ENCODE results near the gene SLC49A3.
"Not testable (repeated sequence)": the region's sequence is repeated elsewhere in the genome, so short reads cannot be mapped to it uniquely, and the experiment has no call there.

SLC49A3 gene

DNA sequence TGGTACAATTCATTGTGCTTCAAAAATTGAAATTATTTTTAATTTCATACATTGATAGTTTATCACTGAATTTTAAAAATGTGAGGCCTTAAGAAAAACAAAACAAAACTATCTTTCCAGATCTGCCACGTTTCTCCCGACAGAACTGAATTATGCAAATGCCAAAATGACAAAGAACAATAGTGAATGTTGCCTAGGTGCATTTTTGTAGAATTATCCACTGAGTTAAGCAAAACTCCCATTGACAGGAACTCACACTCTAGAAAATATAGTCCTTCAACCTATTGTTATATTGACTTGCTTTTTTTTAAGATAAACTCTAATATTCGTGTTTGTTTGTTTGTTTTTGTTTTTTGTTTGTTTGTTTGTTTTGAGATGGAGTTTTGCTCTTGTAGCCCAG is 23.1 kb upstream of the SLC49A3 start:
- Mint-ChIP-seq H3K36me3 (peaks cover 19% of the 10 kb centered on the region), H3K4me3 (no peak overlapping the region), H3K9me3 (no peaks in the 10 kb centered on the region), H3K27me3 (no peaks in the 10 kb centered on the region), H3K4me1 (peaks cover 11% of the 10 kb centered on the region), H3K27ac (no peak overlapping the region)
- CTCF ChIA-PET: no interaction called here
- DNase-seq: no peak

GRCh38 chr4:710916-711315 is 22.0 kb upstream of the SLC49A3 start:
- H3K9me3 Mint-ChIP-seq: no peaks in the 10 kb centered on the region
- CTCF ChIA-PET: interaction anchor here (0.6 kb wide), 1 partner anchor 31 kb away, joined by 3 read pairs; no protein-coding TSS in a partner anchor

DNA sequence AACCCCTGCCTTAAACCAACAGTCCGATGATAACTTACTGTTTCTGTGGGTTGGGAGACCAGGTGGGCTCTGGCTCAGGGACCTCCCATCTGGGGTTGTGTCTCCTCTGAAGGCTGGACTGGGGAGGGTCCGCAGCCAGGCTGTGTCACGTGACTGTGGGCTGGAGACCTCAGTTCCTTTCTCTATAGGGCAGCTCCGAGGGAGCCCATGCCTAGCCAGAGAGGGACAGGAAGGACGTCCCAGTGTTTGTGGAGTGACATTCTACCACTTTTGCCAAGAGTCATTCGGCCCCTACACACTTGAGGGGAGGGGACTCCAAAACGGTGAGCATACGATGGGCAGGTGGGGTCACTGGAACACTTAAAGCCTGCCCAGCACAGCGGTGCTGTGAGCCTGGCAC is 21.2 kb upstream of the SLC49A3 start:
- Mint-ChIP-seq H3K36me3 (peaks cover 19% of the 10 kb centered on the region), H3K27me3 (no peaks in the 10 kb centered on the region), H3K27ac (no peak overlapping the region), H3K4me1 (peaks cover 15% of the 10 kb centered on the region), H3K9me3 (no peaks in the 10 kb centered on the region), H3K4me3 (no peak overlapping the region)
- CTCF ChIA-PET: interaction anchor here (0.9 kb wide), 1 partner anchor 10 kb away, joined by 3 read pairs; no protein-coding TSS in a partner anchor
- no peak for DNase-seq

More at GRCh38 chr4:710916-711315, 22.0 kb upstream of the SLC49A3 start:
- peaks cover 19% of the 10 kb centered on the region for H3K36me3 Mint-ChIP-seq
- no peak overlapping the region for H3K27ac Mint-ChIP-seq
- no peaks in the 10 kb centered on the region for H3K27me3 Mint-ChIP-seq
- DNase-seq: no peak
- peaks cover 11% of the 10 kb centered on the region for H3K4me1 Mint-ChIP-seq
- no peak overlapping the region for H3K4me3 Mint-ChIP-seq

- CTCF ChIA-PET: interaction anchor here (0.9 kb wide), 1 partner anchor 9 kb away, joined by 3 read pairs; no protein-coding TSS in a partner anchor
- no peak overlapping the region for H3K27ac Mint-ChIP-seq
- no peak for DNase-seq
- H3K4me1 Mint-ChIP-seq: peaks cover 15% of the 10 kb centered on the region
- H3K4me3 Mint-ChIP-seq: no peak overlapping the region
- H3K27me3 Mint-ChIP-seq: no peaks in the 10 kb centered on the region
- H3K36me3 Mint-ChIP-seq: peaks cover 16% of the 10 kb centered on the region
- H3K9me3 Mint-ChIP-seq: no peaks in the 10 kb centered on the region
These were observed 20.4 kb upstream of the SLC49A3 start for GRCh38 chr4:709348-709747.

GRCh38 chr4:708631-708933 is 19.6 kb upstream of the SLC49A3 start:
- Mint-ChIP-seq H3K4me3 (no peak overlapping the region), H3K27ac (no peak overlapping the region)
- CTCF ChIA-PET: no interaction called here

GRCh38 chr4:707929-708630 is 19.1 kb upstream of the SLC49A3 start:
- H3K4me3 Mint-ChIP-seq: peak overlapping the region; percentile 26
- H3K9me3 Mint-ChIP-seq: no peaks in the 10 kb centered on the region
- DNase-seq: no peak
- CTCF ChIA-PET: no interaction called here
- H3K4me1 Mint-ChIP-seq: peaks cover 15% of the 10 kb centered on the region
- H3K36me3 Mint-ChIP-seq: peaks cover 14% of the 10 kb centered on the region
- H3K27ac Mint-ChIP-seq: no peak overlapping the region
- H3K27me3 Mint-ChIP-seq: peaks cover 5% of the 10 kb centered on the region

More at GRCh38 chr4:708631-708933, 19.6 kb upstream of the SLC49A3 start:
- Mint-ChIP-seq H3K27me3 (peaks cover 4% of the 10 kb centered on the region), H3K36me3 (peaks cover 14% of the 10 kb centered on the region), H3K4me1 (peaks cover 15% of the 10 kb centered on the region), H3K9me3 (no peaks in the 10 kb centered on the region)
- no peak for DNase-seq

DNA sequence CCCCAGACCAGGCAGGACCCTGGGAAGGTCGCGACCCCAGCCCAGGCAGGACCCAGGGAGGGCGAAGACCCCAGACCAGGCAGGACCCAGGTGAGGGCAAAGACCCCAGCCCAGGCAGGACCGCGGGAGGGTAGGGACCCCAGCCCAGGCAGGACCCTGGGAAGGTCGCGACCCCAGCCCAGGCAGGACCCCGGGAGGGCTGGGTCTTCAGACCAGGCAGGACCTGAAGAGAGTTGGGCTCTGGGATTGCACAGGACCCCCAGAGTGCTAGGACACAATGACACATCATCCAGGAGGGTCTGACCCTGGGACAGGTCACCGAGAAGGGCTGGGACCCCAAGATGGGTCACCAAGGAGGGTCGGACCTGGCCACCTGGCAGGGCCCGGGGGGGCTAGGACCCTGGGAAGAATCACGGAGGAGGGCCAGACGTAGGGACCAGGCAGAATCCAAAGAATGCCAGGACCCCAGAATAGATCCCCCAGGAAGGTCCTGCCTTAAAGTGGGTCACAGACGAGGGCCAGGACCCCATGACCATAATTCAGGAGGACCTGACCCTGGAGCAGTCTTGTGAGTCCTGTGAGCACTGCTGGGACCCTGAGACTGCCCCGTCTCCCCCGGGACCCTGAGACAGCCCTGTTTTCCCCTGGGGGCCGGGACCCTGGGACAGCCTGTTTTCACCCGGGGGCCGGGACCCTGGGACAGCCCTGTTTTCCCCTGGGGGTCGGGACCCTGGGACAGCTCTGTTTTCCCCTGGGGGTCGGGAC is 18.1 kb upstream of the SLC49A3 start:
- CTCF ChIA-PET: no interaction called here
- peaks cover 14% of the 10 kb centered on the region for H3K36me3 Mint-ChIP-seq
- H3K27me3 Mint-ChIP-seq: peaks cover 12% of the 10 kb centered on the region
- peaks cover 16% of the 10 kb centered on the region for H3K4me1 Mint-ChIP-seq
- no peaks in the 10 kb centered on the region for H3K9me3 Mint-ChIP-seq
- H3K27ac Mint-ChIP-seq: no peak overlapping the region
- DNase-seq: no peak
- no peak overlapping the region for H3K4me3 Mint-ChIP-seq

GRCh38 chr4:706083-706633 is 17.2 kb upstream of the SLC49A3 start:
- H3K4me1 Mint-ChIP-seq: peaks cover 17% of the 10 kb centered on the region
- peak overlapping the region; percentile 78 for H3K4me3 Mint-ChIP-seq
- peaks cover 14% of the 10 kb centered on the region for H3K36me3 Mint-ChIP-seq
- H3K27ac Mint-ChIP-seq, DNase-seq, H3K9me3 Mint-ChIP-seq, CTCF ChIA-PET: not testable (repeated sequence)
- H3K27me3 Mint-ChIP-seq: peaks cover 12% of the 10 kb centered on the region

DNA sequence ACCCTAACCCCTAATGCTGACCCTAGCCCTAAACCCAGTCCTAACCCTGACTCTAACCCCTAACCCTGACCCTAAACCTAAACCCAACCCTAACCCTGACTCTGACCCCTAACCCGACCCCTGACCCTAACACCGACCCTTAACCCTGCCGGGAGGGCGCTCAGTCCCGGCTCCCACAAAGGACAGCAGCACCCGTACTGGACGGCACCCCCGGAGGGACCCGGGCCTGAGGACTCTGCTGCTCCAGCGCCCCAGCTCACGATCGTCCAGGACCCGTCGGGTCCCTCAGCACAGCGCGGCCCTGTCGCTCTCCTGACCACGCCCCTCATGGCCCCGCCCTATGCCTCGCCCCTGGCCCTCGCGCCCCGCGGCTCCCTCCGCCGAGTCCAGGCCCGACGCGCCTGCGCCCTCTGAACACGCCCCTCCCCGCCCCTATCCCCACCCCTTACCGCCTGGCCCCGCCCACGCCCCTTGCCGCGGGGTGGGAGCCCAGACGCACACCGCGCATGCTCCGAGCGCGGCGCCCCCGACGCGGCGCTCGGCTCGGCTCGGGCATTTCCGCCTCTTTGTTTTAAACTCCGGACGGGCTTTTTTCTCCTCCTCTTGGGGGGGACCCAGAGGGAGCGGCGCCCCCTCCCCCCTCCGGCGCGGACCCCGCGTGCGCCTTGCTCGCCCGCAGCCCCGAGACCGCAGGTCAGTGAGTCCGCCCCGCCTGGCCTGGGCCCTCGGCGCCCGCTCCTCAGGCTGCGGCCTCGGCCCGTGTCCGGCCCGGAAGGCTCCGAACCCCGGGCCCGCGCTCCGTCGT is 16.5 kb upstream of the SLC49A3 start, which contains the start of gene PCGF3:
Gene PCGF3 (plus strand): TSS at position 555 of the 805 bp plus-strand sequence. CDS start 27,849 bp downstream, outside the sequence.
- Mint-ChIP-seq H3K4me3 (peak within 1 kb of the TSS; percentile 78), H3K9me3 (no peaks in the 10 kb centered on the region), H3K4me1 (peaks cover 21% of the 10 kb centered on the region), H3K27ac (peak within 1 kb of the TSS; percentile 73), H3K27me3 (peaks cover 12% of the 10 kb centered on the region), H3K36me3 (peaks cover 11% of the 10 kb centered on the region)
- CTCF ChIA-PET: no interaction called here
- DNase-seq: peak; percentile 98

DNA sequence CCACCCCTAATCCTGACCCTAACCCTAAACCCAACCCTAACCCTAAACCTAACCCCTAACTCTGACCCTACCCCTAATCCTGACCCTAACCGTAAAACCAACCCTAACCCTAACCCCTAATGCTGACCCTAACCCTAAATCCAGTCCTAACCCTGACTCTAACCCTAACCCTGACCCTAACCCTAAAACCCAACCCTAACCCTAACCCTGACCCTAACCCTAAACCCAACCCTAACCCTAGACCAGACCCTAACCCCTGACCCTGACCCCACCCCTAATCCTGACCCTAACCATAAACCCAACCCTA is 16.0 kb upstream of the SLC49A3 start:
- DNase-seq: no peak
- no peaks in the 10 kb centered on the region for H3K9me3 Mint-ChIP-seq
- H3K4me3 Mint-ChIP-seq: peak overlapping the region; percentile 78
- peaks cover 26% of the 10 kb centered on the region for H3K4me1 Mint-ChIP-seq
- CTCF ChIA-PET: no interaction called here
- H3K27me3 Mint-ChIP-seq: peaks cover 12% of the 10 kb centered on the region
- no peak overlapping the region for H3K27ac Mint-ChIP-seq
- H3K36me3 Mint-ChIP-seq: peaks cover 7% of the 10 kb centered on the region

- H3K27me3 Mint-ChIP-seq: peaks cover 12% of the 10 kb centered on the region
- DNase-seq: no peak
- H3K9me3 Mint-ChIP-seq: no peaks in the 10 kb centered on the region
- peaks cover 6% of the 10 kb centered on the region for H3K36me3 Mint-ChIP-seq
- no peak overlapping the region for H3K27ac Mint-ChIP-seq
- CTCF ChIA-PET: no interaction called here
- H3K4me1 Mint-ChIP-seq: peaks cover 26% of the 10 kb centered on the region
- H3K4me3 Mint-ChIP-seq: no peak overlapping the region
These were observed 15.4 kb upstream of the SLC49A3 start for GRCh38 chr4:704198-704891.

DNA sequence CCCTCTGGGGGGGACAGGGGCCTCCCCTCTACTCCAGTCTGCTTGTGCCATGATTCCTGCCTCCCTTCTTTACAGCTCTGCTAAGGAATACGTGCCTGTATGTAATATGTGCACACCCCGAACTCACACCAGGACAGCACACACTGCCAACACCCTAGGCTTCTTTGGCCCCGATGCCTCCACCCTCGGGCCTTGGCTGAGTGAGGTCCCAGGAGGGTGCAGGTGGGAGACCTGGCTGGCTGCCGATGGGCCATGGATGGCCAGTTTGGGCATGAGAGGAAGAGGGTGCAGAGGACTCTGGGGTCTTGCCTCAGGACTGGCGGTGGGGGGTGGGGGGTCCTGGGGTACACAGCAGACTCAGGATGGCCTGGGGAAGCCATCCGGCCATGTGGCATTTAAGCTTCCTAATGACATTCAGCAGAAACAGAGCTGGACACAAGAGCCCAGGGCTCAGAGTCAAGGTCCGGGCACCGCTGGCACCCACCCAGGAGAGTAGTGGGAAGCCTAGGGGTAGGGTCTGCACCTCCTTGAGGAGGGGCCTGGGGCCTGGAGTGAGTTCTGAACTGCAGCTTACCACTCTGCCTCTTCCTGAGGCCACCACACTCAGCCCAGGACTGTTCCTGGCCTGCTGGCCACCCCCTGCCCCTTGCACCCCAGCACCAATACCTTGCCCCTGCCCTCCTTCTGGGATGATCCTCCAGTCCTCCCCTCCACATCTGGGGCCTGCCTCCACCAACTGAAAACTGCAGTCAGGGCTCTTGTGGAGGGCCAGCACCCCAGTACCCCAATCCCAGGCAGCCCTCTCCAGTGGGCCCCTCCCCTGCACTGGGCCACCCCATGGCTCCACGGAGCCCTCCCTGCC is 14.6 kb upstream of the SLC49A3 start:
- H3K27ac Mint-ChIP-seq: no peak overlapping the region
- DNase-seq: no peak
- H3K9me3 Mint-ChIP-seq: no peaks in the 10 kb centered on the region
- peaks cover 25% of the 10 kb centered on the region for H3K4me1 Mint-ChIP-seq
- peaks cover 4% of the 10 kb centered on the region for H3K36me3 Mint-ChIP-seq
- CTCF ChIA-PET: no interaction called here
- peaks cover 16% of the 10 kb centered on the region for H3K27me3 Mint-ChIP-seq
- no peak overlapping the region for H3K4me3 Mint-ChIP-seq

GRCh38 chr4:702618-703048 is 13.7 kb upstream of the SLC49A3 start:
- H3K36me3 Mint-ChIP-seq: peaks cover 4% of the 10 kb centered on the region
- peaks cover 19% of the 10 kb centered on the region for H3K27me3 Mint-ChIP-seq
- peaks cover 24% of the 10 kb centered on the region for H3K4me1 Mint-ChIP-seq
- CTCF ChIA-PET: no interaction called here
- H3K27ac Mint-ChIP-seq: no peak overlapping the region
- no peaks in the 10 kb centered on the region for H3K9me3 Mint-ChIP-seq
- no peak overlapping the region for H3K4me3 Mint-ChIP-seq
- DNase-seq: no peak
